Gastroesophageal sphincter (tissue), 4 donors: ENCODE results near the gene TMEM11. TPM values are rescaled to one million over a fixed set of nuclear protein-coding genes. Genes with fewer than 3 reads are reported as not detected.

Experiments used
- ATAC-seq: fragments of 150-250 bp; one replicate; pipeline ENCODE4 v1.9.1; 2016; ENCODE audit warnings: mild to moderate bottlenecking, moderate library complexity
- H3K27ac ChIP-seq, 4 donors: fragments of 200-600 bp; sonication (generic) in 3 of 4; 1 replicate in 3 of 4; 2 replicates in 1 of 4; pipeline ENCODE4 v1.5.1; 2016 to 2019
- H3K27me3 ChIP-seq: fragments of 200-600 bp; sonication (generic); one replicate; pipeline ENCODE4 v1.5.1; 2019
- H3K36me3 ChIP-seq, 2 donors: fragments of 200-600 bp; sonication (generic); one replicate each; pipeline ENCODE4 v1.5.1; 2019; ENCODE audit warnings: control low read depth in 1 of 2
- H3K4me1 ChIP-seq, 3 donors: fragments of 200-600 bp; sonication (generic); 1 replicate in 2 of 3; 2 replicates in 1 of 3; pipeline ENCODE4 v1.5.1; 2016 to 2019; ENCODE audit warnings: control low read depth in 2 of 3
- H3K4me3 ChIP-seq, 2 donors: fragments of 200-600 bp; sonication (generic); one replicate each; pipeline ENCODE4 v1.5.1; 2019; ENCODE audit warnings: mild to moderate bottlenecking in 1 of 2, moderate library complexity in 1 of 2
- H3K9me3 ChIP-seq, 3 donors: fragments of 200-600 bp; sonication (generic); one replicate each; pipeline ENCODE4 v1.5.1; 2017 to 2019; ENCODE audit warnings: control low read depth in 2 of 3
- EP300 ChIP-seq: sonication (generic); formaldehyde crosslinking; IDR thresholded peaks from one replicate; pipeline ENCODE4 v1.6.1; 2017; ENCODE audit warnings: antibody characterized with exemption, mild to moderate bottlenecking
- POLR2A ChIP-seq, 2 donors: fragments of 450-650 bp; IDR thresholded peaks; one replicate each; pipeline ENCODE4 v1.6.1; 2017; ENCODE audit warnings: antibody characterized with exemption in 2 of 2, mild to moderate bottlenecking in 2 of 2, moderate library complexity in 1 of 2
- POLR2AphosphoS5 ChIP-seq: sonication (generic); formaldehyde crosslinking; IDR thresholded peaks from one replicate; pipeline ENCODE4 v1.6.1; 2017; ENCODE audit warnings: antibody characterized with exemption
- WGBS, 2 donors: methylation state at CpG; one replicate each; pipeline ENCODE4 v1.1.5; 2018; ENCODE audit warnings: low coverage in 1 of 2; 5-methylcytosine and 5-hydroxymethylcytosine counted together
- total RNA-seq, 4 donors: library from RNA; depleted of rRNA; stranded (reverse); fragments of >200 nt; gene quantifications; one replicate each; pipeline ENCODE4 v1.1.0, GENCODE V29; 2016
- TF ChIP-seq, protein P1 (sequence below), 4 experiments: fragments of 200-600 bp in 2 of 4; fragments of 450-650 bp in 2 of 4; sonication (generic) in 1 of 4; IDR thresholded peaks; one replicate each; pipeline ENCODE4 v1.5.1; 2017 to 2019; ENCODE audit warnings: antibody characterized with exemption in 4 of 4, mild to moderate bottlenecking in 2 of 4, moderate library complexity in 2 of 4

TMEM11 gene
- total RNA-seq, 4 donors from 2014 or later: 14.8 to 24.5 (median 22.1) TPM

DNA sequence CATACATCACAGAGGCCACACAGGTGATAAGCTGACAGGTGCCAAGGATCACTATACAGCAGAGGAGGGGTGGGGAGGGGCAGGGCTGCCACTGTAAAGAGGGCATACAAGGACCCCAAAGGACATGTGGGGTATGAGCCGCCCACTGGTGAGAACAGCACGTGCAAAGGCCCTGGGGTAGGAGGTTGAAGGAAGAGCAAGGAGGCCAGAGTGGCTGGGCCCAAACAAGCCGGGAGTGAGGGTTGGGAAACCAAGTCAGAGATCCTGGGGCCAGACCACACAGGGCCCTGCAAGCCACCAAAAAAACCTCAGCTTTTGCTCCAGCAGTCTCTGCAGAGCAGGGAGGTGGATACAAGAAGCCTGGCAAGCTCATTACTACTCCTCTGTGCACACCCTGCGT, 32.7 kb upstream of the TMEM11 start:
- WGBS, 2 donors: 83 to 92% methylated on average over 1 to 3 of the region's 4 CpGs
- TF ChIP-seq POLR2A (IDR thresholded peaks at IDR 0.05): no peak
- TF ChIP-seq POLR2AphosphoS5: no peak
- H3K27me3 ChIP-seq: no peaks in the 10 kb centered on the region
- H3K4me1 ChIP-seq: peaks cover 0 to 33% (median 9%) of the 10 kb centered on the region in 3 donors
- no peaks in the 10 kb centered on the region for H3K9me3 ChIP-seq
- no peak for ATAC-seq
- H3K27ac ChIP-seq: no peak overlapping the region
- H3K4me3 ChIP-seq: no peak overlapping the region
- peaks cover 0 to 34% of the 10 kb centered on the region in 2 donors for H3K36me3 ChIP-seq

DNA sequence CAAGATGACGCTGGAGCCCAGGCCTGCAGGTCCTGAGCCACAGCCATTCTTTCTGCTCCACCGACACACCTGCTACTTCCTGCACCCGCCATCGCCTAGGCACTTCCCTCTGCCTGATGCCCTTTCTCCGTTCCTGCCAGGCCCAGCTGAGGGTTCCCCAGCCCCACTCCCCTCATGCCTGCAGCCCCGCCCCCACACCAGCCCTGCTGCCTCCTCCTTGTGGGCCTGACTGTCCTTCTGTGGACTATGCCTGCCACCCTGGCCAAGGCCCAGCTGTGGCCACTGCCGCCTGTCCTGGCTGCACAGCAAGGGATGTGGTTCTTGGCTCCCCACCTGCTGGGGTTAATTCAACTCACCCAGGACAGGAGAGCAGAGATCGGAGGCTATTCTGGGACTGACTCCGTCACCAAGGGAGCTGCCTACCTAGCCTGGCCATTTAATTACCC, 31.7 kb upstream of the TMEM11 start:
- Histone ChIP-seq H3K4me3 (no peak overlapping the region), H3K27me3 (no peaks in the 10 kb centered on the region), H3K36me3 (peaks cover 0 to 43% of the 10 kb centered on the region in 2 donors), H3K4me1 (peaks cover 0 to 23% (median 2%) of the 10 kb centered on the region in 3 donors), H3K9me3 (no peaks in the 10 kb centered on the region), H3K27ac (no peak overlapping the region)
- TF ChIP-seq POLR2AphosphoS5 (no peak), EP300 (no peak), POLR2A (IDR thresholded peaks at IDR 0.05) (no peak)
- TF ChIP-seq, protein P1, sequence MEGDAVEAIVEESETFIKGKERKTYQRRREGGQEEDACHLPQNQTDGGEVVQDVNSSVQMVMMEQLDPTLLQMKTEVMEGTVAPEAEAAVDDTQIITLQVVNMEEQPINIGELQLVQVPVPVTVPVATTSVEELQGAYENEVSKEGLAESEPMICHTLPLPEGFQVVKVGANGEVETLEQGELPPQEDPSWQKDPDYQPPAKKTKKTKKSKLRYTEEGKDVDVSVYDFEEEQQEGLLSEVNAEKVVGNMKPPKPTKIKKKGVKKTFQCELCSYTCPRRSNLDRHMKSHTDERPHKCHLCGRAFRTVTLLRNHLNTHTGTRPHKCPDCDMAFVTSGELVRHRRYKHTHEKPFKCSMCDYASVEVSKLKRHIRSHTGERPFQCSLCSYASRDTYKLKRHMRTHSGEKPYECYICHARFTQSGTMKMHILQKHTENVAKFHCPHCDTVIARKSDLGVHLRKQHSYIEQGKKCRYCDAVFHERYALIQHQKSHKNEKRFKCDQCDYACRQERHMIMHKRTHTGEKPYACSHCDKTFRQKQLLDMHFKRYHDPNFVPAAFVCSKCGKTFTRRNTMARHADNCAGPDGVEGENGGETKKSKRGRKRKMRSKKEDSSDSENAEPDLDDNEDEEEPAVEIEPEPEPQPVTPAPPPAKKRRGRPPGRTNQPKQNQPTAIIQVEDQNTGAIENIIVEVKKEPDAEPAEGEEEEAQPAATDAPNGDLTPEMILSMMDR (IDR thresholded peaks at IDR 0.05): no peak
- WGBS, 2 donors: 70 to 81% methylated on average over 4 to 5 of the region's 9 CpGs
- no peak for ATAC-seq

DNA sequence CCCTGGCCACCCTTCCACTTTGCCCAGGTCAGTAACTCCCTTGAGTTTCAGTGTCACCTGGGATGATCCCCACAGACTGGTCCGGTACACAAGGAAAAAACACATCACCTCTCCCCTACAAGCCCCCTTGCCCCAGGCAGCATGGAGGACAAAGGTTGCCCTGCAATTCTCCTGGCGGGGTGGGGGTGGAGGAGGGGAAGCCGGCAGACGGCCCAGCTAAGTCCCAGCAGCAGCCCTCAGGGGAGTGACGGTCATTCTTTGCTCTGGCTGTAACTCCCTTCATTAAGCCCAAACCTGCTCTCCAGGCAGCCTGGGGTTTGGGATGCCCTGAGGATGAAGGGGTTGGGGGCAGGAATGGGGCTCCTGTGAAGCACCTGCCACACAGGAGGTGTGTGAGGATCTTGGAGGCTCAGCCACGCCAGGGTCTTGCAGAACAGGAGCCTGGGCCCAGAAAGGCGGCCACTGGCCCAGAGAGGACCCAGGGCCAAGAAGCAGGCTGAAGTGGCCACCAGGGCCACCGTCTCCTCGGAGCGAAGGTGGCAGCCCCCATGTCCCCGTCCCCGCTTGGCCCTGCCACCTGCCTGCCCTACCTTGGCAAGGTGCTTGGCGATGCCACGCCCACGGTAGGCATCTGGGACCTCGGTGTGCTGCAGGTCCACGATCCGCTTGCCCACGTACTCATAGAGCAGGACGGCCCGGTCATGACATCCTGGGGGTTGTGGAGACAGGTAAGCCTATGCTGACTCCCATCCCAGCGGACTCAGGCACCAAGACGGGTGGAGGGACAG, 29.7 kb upstream of the TMEM11 start:
- no peak overlapping the region for H3K4me3 ChIP-seq
- H3K27me3 ChIP-seq: no peaks in the 10 kb centered on the region
- ATAC-seq: no peak
- WGBS, 2 donors: no CpG with 5 or more reads among the region's 23 CpGs
- no peaks in the 10 kb centered on the region for H3K9me3 ChIP-seq
- no peak for TF ChIP-seq POLR2A (IDR thresholded peaks at IDR 0.05)
- TF ChIP-seq EP300: no peak
- TF ChIP-seq POLR2AphosphoS5: no peak
- TF ChIP-seq, protein P1 (IDR thresholded peaks at IDR 0.05): no peak
- peaks cover 0 to 48% of the 10 kb centered on the region in 2 donors for H3K36me3 ChIP-seq
- H3K4me1 ChIP-seq: peaks cover 0 to 6% (median 0%) of the 10 kb centered on the region in 3 donors
- H3K27ac ChIP-seq: no peak overlapping the region

DNA sequence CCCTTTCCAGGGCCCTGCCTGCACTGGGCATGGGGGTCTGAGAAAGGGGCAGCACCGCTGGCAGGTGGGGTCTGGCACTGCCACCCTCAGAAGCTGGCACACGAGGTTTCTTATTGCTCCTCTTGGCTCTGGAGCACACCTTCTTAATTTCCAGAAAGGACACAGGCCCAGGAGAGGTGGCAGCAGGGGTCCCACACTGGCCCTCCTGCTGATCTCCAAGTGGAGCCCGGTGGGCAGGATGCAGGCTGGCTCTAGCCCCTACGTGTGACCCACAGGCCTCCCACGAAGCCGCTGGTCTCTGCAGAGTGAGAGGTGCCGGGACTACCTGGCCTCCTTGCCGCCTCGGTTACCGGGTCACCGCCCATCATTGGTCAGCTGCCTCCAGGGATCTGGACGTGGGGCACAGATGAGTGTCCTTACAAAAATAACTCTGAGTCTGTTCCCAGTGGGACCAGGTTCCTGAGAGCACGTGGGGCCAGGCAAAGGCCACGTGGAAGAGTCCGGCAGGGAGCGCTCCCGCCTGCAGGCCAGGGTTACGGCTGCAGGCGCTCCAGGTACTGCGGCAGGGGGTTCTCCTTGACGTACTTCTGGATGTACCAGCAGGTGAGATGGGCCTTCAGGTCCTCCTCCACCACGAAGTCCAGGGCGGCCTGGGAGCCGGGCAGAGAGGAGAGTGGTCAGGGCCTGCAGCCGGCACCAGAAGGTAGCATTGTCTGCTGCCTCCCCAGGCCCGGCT, 29.0 kb upstream of the TMEM11 start:
- no peak for ATAC-seq
- whole genome bisulfite sequencing, 2 donors: 72% methylated on average over 5 of the region's 26 CpGs; no CpG with 5 or more reads in 1 of the 2 donors
- H3K9me3 ChIP-seq: no peaks in the 10 kb centered on the region
- no peak for TF ChIP-seq POLR2A (IDR thresholded peaks at IDR 0.05)
- TF ChIP-seq, protein P1 (IDR thresholded peaks at IDR 0.05): no peak
- H3K27ac ChIP-seq: no peak overlapping the region
- no peak overlapping the region for H3K4me3 ChIP-seq
- H3K27me3 ChIP-seq: no peaks in the 10 kb centered on the region
- peaks cover 0 to 48% of the 10 kb centered on the region in 2 donors for H3K36me3 ChIP-seq
- peaks cover 0 to 6% (median 0%) of the 10 kb centered on the region in 3 donors for H3K4me1 ChIP-seq

DNA sequence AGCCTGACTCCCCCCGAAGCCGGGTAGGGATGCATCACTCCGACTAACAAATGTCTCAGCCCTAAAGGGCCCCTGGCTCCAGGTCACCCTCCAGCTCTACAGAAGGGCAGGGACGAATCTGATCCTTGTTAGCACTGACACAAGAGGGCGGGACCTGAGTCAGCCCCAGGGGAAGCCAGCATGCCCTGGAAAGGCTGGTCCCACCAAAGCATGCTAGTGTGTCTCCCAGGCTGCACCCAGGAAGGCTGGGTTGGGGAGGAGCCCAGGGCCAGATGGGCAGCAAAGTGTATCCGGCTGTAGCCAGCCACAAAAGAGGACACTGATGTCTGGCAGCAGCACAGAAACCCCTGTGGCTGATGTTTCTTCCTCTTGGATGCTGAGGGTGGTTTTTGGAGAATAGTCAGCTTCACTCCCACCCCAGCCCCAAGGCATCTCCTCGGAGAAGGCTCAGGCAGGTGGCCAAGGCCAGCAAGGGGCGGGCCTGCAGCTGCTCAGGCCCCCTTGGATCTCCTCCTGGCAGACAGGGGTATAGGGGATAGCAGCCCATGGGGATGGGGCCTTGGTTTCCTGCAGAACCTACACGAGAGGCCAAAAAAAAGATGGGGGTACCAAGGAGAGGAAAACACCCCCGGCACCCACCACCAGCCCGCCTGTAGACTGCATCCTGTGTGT, 28.2 kb upstream of the TMEM11 start:
- H3K27me3 ChIP-seq: no peaks in the 10 kb centered on the region
- WGBS, 2 donors: no CpG with 5 or more reads among the region's 11 CpGs
- H3K4me1 ChIP-seq: peaks cover 0 to 6% (median 0%) of the 10 kb centered on the region in 3 donors
- no peak for ATAC-seq
- H3K27ac ChIP-seq: no peak overlapping the region
- peaks cover 0 to 46% of the 10 kb centered on the region in 2 donors for H3K36me3 ChIP-seq
- no peaks in the 10 kb centered on the region for H3K9me3 ChIP-seq
- TF ChIP-seq POLR2A (IDR thresholded peaks at IDR 0.05) (no peak), POLR2AphosphoS5 (no peak), EP300 (no peak)
- TF ChIP-seq, protein P1 (IDR thresholded peaks at IDR 0.05): no peak
- no peak overlapping the region for H3K4me3 ChIP-seq
